NCI-H2196 (cell line): ENCODE data around the gene NBPF14.
"Not testable (repeated sequence)": the region's sequence is repeated elsewhere in the genome, so short reads cannot be mapped to it uniquely, and the experiment has no call there.

Experiments used
- DNase-seq: peaks from one replicate; lab custom pipeline; 2025; ENCODE audit not compliant: unreplicated experiment; lab: John Stamatoyannopoulos, UW

NBPF14 gene, protein sequence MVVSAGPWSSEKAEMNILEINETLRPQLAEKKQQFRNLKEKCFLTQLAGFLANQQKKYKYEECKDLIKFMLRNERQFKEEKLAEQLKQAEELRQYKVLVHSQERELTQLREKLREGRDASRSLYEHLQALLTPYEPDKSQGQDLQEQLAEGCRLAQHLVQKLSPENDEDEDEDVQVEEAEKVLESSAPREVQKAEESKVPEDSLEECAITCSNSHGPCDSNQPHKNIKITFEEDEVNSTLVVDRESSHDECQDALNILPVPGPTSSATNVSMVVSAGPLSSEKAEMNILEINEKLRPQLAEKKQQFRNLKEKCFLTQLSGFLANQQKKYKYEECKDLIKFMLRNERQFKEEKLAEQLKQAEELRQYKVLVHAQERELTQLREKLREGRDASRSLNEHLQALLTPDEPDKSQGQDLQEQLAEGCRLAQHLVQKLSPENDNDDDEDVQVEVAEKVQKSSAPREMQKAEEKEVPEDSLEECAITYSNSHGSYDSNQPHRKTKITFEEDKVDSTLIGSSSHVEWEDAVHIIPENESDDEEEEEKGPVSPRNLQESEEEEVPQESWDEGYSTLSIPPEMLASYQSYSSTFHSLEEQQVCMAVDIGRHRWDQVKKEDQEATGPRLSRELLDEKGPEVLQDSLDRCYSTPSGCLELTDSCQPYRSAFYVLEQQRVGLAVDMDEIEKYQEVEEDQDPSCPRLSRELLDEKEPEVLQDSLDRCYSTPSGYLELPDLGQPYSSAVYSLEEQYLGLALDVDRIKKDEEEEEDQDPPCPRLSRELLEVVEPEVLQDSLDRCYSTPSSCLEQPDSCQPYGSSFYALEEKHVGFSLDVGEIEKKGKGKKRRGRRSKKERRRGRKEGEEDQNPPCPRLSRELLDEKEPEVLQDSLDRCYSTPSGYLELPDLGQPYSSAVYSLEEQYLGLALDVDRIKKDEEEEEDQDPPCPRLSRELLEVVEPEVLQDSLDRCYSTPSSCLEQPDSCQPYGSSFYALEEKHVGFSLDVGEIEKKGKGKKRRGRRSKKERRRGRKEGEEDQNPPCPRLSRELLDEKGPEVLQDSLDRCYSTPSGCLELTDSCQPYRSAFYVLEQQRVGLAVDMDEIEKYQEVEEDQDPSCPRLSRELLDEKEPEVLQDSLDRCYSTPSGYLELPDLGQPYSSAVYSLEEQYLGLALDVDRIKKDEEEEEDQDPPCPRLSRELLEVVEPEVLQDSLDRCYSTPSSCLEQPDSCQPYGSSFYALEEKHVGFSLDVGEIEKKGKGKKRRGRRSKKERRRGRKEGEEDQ (N-terminal part only)

DNA sequence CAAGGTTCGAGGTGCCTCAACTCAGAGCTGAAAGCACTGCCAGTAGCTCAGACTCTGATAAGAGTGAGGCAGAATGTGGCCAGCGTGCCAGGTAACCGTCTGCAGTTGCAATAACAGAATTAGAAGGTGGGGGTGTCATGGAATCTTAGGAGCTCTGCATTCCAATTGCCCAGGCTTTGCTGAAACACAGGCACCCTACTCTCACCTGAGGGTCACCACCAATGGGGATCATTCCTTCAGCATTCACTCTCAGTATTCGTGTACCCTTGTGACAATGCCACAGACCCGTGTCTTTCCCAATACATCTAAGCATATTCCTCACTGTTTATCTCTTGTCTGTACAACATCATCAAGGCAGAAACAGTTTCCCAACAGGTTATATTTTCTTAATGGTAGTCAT is at the start of gene NBPF14:
NBPF14 (minus strand) TSS at position 101 of the 400 bp plus-strand sequence. CDS start 294 bp downstream, outside the sequence.
- DNase-seq, result not testable (repeated sequence)

- DNase-seq, result not testable (repeated sequence)
These were observed 29.6 kb upstream of the NBPF14 start for GRCh38 chr1:148625451-148625850.

DNA sequence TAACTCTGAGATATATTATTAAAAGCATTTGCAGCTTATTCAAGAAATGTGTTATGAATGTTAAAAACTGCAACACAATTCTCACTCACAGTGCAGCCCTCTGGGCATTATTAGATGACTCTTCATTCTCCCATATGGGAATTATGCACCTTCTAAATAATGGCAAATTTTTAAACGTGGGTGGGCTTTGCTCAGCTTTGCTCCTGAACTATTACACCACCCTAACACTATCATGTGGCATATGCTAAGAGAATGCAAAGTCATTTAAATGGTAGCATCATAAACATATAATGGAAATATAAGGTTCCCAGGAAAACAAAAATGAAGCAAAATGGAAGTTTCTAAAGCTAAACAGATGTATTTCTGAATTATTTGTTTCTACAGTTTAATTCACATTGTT is 22.4 kb upstream of the NBPF14 start:
- not testable (repeated sequence) for DNase-seq

DNA sequence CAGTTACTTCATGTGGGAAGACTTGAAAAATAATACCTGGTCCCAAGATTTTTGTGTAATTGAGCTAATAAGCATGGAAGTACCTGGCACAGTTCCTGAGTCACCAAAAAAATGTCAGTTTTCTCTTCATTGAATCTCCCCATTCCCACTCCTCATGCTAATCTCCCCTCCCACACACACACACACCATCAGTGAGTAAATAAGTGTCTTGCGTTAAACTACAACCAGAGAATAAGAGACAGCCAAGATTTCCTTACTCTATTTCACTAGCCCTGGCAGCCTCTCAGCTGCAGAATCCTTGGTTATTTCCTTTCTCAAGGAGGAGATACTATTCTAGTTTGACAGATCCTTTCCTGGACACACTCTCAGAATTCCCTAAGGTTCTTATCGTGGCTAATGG is 9.5 kb upstream of the NBPF14 start:
- DNase-seq, result not testable (repeated sequence)

- not testable (repeated sequence) for DNase-seq
These were observed 451 bp downstream of the NBPF14 start for GRCh38 chr1:148595360-148595759.

- DNase-seq, result not testable (repeated sequence)
These were observed 4.7 kb downstream of the NBPF14 start for GRCh38 chr1:148591098-148591497.

DNA sequence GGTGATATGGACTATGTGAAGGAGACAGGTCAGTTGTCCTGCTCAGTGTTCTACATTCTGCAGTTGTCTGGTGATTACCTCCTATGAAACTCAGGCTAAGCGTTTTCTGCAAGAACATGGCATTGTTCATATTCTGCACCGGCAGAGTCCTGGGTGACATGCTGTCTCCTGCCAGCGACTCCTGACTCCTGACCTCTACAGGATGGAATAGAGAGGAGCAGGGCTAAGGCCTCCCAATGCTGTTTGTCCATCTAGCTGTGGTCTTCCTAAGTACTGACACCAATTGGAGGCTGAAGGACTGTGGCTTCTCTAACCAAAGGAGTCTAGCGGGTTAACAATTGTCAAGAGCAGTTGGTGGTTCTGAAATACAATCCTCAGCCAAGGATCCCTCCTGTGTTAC is 63.7 kb downstream of the NBPF14 start:
- DNase-seq, result not testable (repeated sequence)

- not testable (repeated sequence) for DNase-seq
These were observed 66.7 kb downstream of the NBPF14 start for GRCh38 chr1:148529101-148529567.

- not testable (repeated sequence) for DNase-seq
These were observed 67.2 kb downstream of the NBPF14 start for GRCh38 chr1:148528591-148528990.

DNA sequence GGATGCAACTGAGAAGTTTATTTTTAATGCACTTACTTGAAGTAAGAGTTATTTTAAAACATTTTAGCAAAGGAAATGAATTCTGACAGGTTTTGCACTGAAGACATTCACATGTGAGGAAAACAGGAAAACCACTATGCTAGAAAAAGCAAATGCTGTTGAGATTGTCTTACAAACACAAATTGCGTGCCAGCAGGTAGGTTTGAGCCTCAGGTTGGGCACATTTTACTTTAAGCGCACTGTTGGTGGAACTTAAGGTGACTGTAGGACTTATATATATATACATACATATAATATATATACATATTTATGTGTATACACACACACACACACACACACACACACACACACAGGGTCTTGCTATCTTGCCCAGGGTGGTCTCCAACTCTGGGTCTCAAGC is 69.2 kb downstream of the NBPF14 start:
- DNase-seq, result not testable (repeated sequence)

- not testable (repeated sequence) for DNase-seq
These were observed 72.3 kb downstream of the NBPF14 start for GRCh38 chr1:148523205-148524144.

DNA sequence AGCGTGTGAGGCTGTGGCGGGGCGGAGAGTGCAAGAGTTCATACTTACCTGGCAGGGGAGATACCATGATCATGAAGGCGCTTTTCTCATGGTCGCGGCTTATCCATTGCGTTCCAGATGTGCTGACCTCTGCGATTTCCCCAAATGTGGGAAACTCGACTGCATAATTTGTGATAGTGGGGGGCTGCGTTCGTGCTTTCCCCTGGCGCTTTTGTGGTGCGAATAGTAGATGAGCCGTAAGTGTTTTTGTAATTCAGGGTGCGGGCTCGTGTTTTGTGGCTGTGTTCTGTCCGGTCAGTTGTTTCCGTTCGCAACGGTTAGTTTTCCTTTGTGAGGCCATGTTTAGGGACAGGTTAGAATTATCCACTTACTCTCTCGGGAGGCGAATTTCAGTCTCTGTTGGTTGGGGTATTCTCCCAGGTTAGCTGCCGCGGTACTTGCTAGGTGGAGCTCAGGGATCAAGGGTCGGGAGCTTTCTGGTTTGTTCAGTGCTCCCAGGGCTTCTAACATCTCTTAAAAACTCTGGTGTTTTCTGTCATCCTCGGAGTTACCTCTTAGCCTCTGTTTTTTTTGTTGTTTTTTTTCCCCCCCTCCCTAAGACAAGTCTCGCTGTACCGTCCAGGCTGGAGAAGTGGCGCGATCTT is 73.1 kb downstream of the NBPF14 start:
- DNase-seq, result peak; percentile 80

- DNase-seq, result peak; percentile 52
These were observed 73.7 kb downstream of the NBPF14 start for GRCh38 chr1:148522072-148522471.

GRCh38 chr1:148514310-148514709 is 81.5 kb downstream of the NBPF14 start:
- not testable (repeated sequence) for DNase-seq

GRCh38 chr1:148512571-148513184 is 83.1 kb downstream of the NBPF14 start:
- DNase-seq, result not testable (repeated sequence)

- not testable (repeated sequence) for DNase-seq
These were observed 101.9 kb downstream of the NBPF14 start for GRCh38 chr1:148493933-148494332.

DNA sequence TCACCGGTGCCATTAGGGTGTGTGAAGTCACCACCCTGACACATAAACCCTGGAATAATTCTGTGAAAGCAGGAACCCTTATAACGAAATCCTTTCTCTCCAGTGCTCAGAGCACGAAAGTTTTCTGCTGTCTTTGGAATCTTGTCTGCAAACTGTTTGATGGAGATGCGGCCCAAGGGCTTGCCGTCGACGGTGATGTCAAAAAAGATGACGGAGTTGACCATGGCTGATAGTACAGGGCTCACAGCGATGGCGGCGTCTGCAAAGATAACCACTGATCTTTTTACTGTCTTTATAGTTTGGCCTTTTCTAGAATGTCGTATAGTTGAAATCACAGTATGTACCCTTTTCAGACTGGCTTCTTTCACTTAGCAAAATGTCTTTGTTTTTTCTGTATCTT is 112.8 kb downstream of the NBPF14 start, which contains the start of gene PPIAL4G:
PPIAL4G (minus strand) TSS at position 274 of the 400 bp plus-strand sequence; CDS start at position 224, 50 bp downstream.
- DNase-seq, result not testable (repeated sequence)
